Fibroblast of mammary gland (primary cell): ENCODE results near the gene R3HDM2.

Experiments used
- DNase-seq: peaks from one replicate; pipeline ENCODE4 v3.0.0-alpha.2; 2010; ENCODE audit warnings: low read depth
- H3K4me3 ChIP-seq: 2 replicates; pipeline ENCODE4 v1.5.1; 2011; ENCODE audit warnings: low read depth, mild to moderate bottlenecking, low read length, moderate library complexity; ENCODE audit not compliant: control insufficient read depth
- CTCF ChIP-seq: conservative IDR thresholded peaks from 2 replicates; pipeline ENCODE4 v1.5.1; 2011; ENCODE audit warnings: low read depth, low read length, inconsistent platforms; ENCODE audit not compliant: control insufficient read depth, insufficient read depth

Gene R3HDM2

GRCh38 chr12:57207731-57208630 is 222.9 kb downstream of the R3HDM2 start:
- no peak for TF ChIP-seq CTCF
- H3K4me3 ChIP-seq = no peak overlapping the region
- no peak for DNase-seq

GRCh38 chr12:57205931-57206330 is 224.9 kb downstream of the R3HDM2 start:
- DNase-seq = no peak
- H3K4me3 ChIP-seq = no peak overlapping the region
- no peak for TF ChIP-seq CTCF

- no peak for TF ChIP-seq CTCF
- no peak overlapping the region for H3K4me3 ChIP-seq
- no peak for DNase-seq
Observed at GRCh38 chr12:57205186-57205585, 225.7 kb downstream of the R3HDM2 start.

- H3K4me3 ChIP-seq = no peak overlapping the region
- DNase-seq = no peak
- TF ChIP-seq CTCF = no peak
Observed at GRCh38 chr12:57204454-57204853, 226.4 kb downstream of the R3HDM2 start.

GRCh38 chr12:57203791-57204190 is 227.1 kb downstream of the R3HDM2 start:
- no peak for TF ChIP-seq CTCF
- DNase-seq = no peak
- H3K4me3 ChIP-seq = no peak overlapping the region
